ENCODE data around the gene DEGS1. TPM values are rescaled to one million over a fixed set of nuclear protein-coding genes. Genes with fewer than 3 reads are reported as not detected.

DEGS1 gene
- total and polyA plus RNA-seq, 4 donors: 69.1 to 77.5 (median 72.8) TPM

- H3K4me3 ChIP-seq (ENCODE audit: low read length in 2 of 2): no peak overlapping the region
- WGBS, 2 donors: 68 to 70% methylated on average over 6 of the region's 6 CpGs
- H3K27ac ChIP-seq (ENCODE audit: low read depth in 1 of 2, low read length in 2 of 2): no peak overlapping the region
- H3K9me3 ChIP-seq (ENCODE audit: control insufficient read depth, low read length): no peaks in the 10 kb centered on the region
- intact Hi-C loops (cut with DNase I): no loop called here
- peaks cover 0 to 7% of the 10 kb centered on the region in 2 donors for H3K36me3 ChIP-seq (ENCODE audit: control insufficient read depth in 1 of 2, insufficient read depth in 2 of 2, low read length in 1 of 2)
- DNase-seq (no peak), ATAC-seq (ENCODE audit: low FRiP score) (no peak)
- no peaks in the 10 kb centered on the region for H3K27me3 ChIP-seq (ENCODE audit: control insufficient read depth in 1 of 2, insufficient read depth in 2 of 2, low read length in 1 of 2)
- no peaks in the 10 kb centered on the region for H3K4me1 ChIP-seq (ENCODE audit: control insufficient read depth in 1 of 2, insufficient read depth in 2 of 2, low read length in 2 of 2)
These were observed 23.5 kb upstream of the DEGS1 start for GRCh38 chr1:224159541-224159940.

DNA sequence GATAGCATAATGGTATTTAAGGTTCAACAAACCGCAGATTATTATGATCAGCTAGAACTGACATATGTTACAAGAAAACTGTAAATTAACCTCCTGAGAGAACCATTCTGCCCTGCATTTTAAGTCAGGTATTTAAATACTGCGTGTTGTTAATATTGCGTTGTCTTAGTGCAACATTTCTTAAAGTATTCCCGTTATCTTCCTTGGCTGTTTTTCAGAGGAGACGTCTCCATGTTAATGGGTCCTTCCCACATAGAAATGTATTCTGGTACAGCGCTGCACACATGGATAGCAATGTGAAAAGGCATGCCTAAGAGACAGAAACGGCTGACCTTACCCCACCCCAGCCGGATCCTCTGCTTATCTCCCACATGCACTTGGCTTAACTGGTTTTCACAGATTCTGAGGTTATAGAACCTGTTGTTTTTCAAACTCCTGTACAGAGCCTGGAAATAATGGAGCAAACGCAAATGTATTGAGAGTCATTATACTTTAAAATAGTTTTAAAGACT, 22.8 kb upstream of the DEGS1 start:
- Histone ChIP-seq H3K9me3 (ENCODE audit: control insufficient read depth, low read length) (no peaks in the 10 kb centered on the region), H3K4me3 (ENCODE audit: low read length in 2 of 2) (no peak overlapping the region), H3K36me3 (ENCODE audit: control insufficient read depth in 1 of 2, insufficient read depth in 2 of 2, low read length in 1 of 2) (peaks cover 0 to 7% of the 10 kb centered on the region in 2 donors), H3K4me1 (ENCODE audit: control insufficient read depth in 1 of 2, insufficient read depth in 2 of 2, low read length in 2 of 2) (no peaks in the 10 kb centered on the region), H3K27ac (ENCODE audit: low read depth in 1 of 2, low read length in 2 of 2) (no peak overlapping the region), H3K27me3 (ENCODE audit: control insufficient read depth in 1 of 2, insufficient read depth in 2 of 2, low read length in 1 of 2) (no peaks in the 10 kb centered on the region)
- WGBS, 2 donors: 89% methylated on average over 9 of the region's 9 CpGs
- DNase-seq (no peak), ATAC-seq (ENCODE audit: low FRiP score) (no peak)
- intact Hi-C loops (cut with DNase I): no loop called here

- no peak for ATAC-seq (ENCODE audit: low FRiP score)
- H3K36me3 ChIP-seq (ENCODE audit: control insufficient read depth in 1 of 2, insufficient read depth in 2 of 2, low read length in 1 of 2): peaks cover 0 to 3% of the 10 kb centered on the region in 2 donors
- no peaks in the 10 kb centered on the region for H3K27me3 ChIP-seq (ENCODE audit: control insufficient read depth in 1 of 2, insufficient read depth in 2 of 2, low read length in 1 of 2)
- no peak for DNase-seq
- no peak overlapping the region for H3K27ac ChIP-seq (ENCODE audit: low read depth in 1 of 2, low read length in 2 of 2)
- no peaks in the 10 kb centered on the region for H3K9me3 ChIP-seq (ENCODE audit: control insufficient read depth, low read length)
- H3K4me1 ChIP-seq (ENCODE audit: control insufficient read depth in 1 of 2, insufficient read depth in 2 of 2, low read length in 2 of 2): no peaks in the 10 kb centered on the region
- H3K4me3 ChIP-seq (ENCODE audit: low read length in 2 of 2): no peak overlapping the region
- intact Hi-C loops (cut with DNase I): no loop called here
- WGBS, 2 donors: 97% methylated on average over 8 of the region's 8 CpGs
These were observed 20.3 kb upstream of the DEGS1 start for GRCh38 chr1:224162768-224163167.

DNA sequence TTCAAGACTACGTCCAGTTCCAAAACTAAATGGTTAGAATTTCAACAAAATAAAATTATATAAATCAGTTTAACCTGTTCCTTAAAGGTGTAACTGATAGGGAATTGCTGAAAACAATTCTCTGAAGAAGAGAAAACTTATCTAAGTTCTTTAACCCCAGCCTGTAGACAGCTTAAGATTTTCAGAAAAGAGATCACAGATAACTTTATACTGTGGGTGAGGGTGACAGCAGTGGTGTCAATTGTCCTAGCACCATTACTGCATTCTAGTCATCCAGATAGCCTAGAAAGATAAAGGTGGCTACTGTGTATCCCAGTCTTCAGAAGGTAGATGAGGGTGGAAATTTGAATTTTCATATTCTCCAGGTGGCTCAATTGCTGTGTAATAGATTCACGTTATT, 19.7 kb upstream of the DEGS1 start:
- intact Hi-C loops (cut with DNase I): no loop called here
- WGBS, 2 donors: 65 to 84% methylated on average over 2 of the region's 2 CpGs
- ATAC-seq (ENCODE audit: low FRiP score) (no peak), DNase-seq (no peak)
- Histone ChIP-seq H3K36me3 (ENCODE audit: control insufficient read depth in 1 of 2, insufficient read depth in 2 of 2, low read length in 1 of 2) (peaks cover 0 to 3% of the 10 kb centered on the region in 2 donors), H3K4me3 (ENCODE audit: low read length in 2 of 2) (no peak overlapping the region), H3K27ac (ENCODE audit: low read depth in 1 of 2, low read length in 2 of 2) (no peak overlapping the region), H3K4me1 (ENCODE audit: control insufficient read depth in 1 of 2, insufficient read depth in 2 of 2, low read length in 2 of 2) (no peaks in the 10 kb centered on the region), H3K9me3 (ENCODE audit: control insufficient read depth, low read length) (no peaks in the 10 kb centered on the region), H3K27me3 (ENCODE audit: control insufficient read depth in 1 of 2, insufficient read depth in 2 of 2, low read length in 1 of 2) (no peaks in the 10 kb centered on the region)

DNA sequence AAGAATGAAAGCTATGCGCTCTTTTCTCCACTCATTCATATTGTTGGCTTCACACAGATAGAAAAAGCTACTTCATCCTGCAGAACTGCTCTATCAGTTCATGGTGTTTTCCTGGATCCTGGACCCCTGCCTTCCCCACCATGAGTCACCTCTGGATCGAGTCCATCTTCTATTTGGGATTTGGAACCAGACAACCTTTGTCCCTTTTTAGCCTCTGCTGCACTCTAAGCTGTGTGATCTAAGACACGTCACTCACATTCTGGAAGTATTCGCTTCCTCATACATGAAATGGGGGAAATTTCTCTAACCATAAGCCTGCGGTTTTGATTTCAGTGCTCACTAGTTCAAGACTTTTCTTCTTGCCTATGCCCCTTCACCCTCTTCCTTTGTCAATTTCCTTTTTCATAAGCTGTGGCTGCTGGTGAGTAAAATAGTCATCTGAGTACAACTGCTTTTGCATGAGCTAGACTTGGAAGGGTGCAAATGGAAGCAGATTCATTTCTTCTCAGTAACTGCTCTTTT, 14.1 kb upstream of the DEGS1 start:
- peak overlapping the region in 1 of 2 donors; percentile 71 for H3K27ac ChIP-seq (ENCODE audit: low read depth in 1 of 2, low read length in 2 of 2)

GRCh38 chr1:224169718-224170270, 13.2 kb upstream of the DEGS1 start:
- Histone ChIP-seq H3K36me3 (ENCODE audit: control insufficient read depth in 1 of 2, insufficient read depth in 2 of 2, low read length in 1 of 2) (no peaks in the 10 kb centered on the region), H3K4me3 (ENCODE audit: low read length in 2 of 2) (no peak overlapping the region), H3K27ac (ENCODE audit: low read depth in 1 of 2, low read length in 2 of 2) (no peak overlapping the region), H3K4me1 (ENCODE audit: control insufficient read depth in 1 of 2, insufficient read depth in 2 of 2, low read length in 2 of 2) (peaks cover 0 to 5% of the 10 kb centered on the region in 2 donors), H3K27me3 (ENCODE audit: control insufficient read depth in 1 of 2, insufficient read depth in 2 of 2, low read length in 1 of 2) (no peaks in the 10 kb centered on the region), H3K9me3 (ENCODE audit: control insufficient read depth, low read length) (no peaks in the 10 kb centered on the region)
- DNase-seq (no peak), ATAC-seq (ENCODE audit: low FRiP score) (no peak)
- 91 to 94% methylated on average over 4 of the region's 4 CpGs for WGBS, 2 donors
- intact Hi-C loops (cut with DNase I): no loop called here

More for the DNA sequence above, 14.1 kb upstream of the DEGS1 start:
- 1 to 2% methylated on average over 5 of the region's 5 CpGs for WGBS, 2 donors
- ATAC-seq (ENCODE audit: low FRiP score) (peak; percentile 93), DNase-seq (peak in 1 of 2 donors; percentile 56)
- peaks cover 0 to 5% of the 10 kb centered on the region in 2 donors for H3K4me1 ChIP-seq (ENCODE audit: control insufficient read depth in 1 of 2, insufficient read depth in 2 of 2, low read length in 2 of 2)
- no peaks in the 10 kb centered on the region for H3K36me3 ChIP-seq (ENCODE audit: control insufficient read depth in 1 of 2, insufficient read depth in 2 of 2, low read length in 1 of 2)
- H3K9me3 ChIP-seq (ENCODE audit: control insufficient read depth, low read length): no peaks in the 10 kb centered on the region
- H3K27me3 ChIP-seq (ENCODE audit: control insufficient read depth in 1 of 2, insufficient read depth in 2 of 2, low read length in 1 of 2): no peaks in the 10 kb centered on the region
- intact Hi-C loops (cut with DNase I): no loop called here
- H3K4me3 ChIP-seq (ENCODE audit: low read length in 2 of 2): no peak overlapping the region

DNA sequence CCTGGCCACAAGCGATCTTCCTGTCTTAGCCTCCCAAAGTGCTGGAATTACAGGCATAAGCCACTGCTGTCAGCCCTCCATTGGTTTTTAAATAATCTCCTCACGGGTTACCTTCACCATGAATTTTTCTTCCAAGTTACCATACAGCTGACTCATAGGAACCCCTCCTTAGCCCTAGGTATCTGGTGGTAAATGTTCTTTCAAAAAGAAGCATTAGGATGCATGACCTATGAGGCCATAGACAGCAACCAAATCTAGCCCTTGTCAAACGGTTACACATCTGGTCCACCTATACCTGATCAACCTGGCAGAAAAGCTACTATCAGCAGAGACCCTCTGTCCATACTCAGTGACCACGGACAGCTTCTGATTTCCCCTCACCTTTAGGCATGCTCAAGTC, 12.7 kb upstream of the DEGS1 start:
- intact Hi-C loops (cut with DNase I): no loop called here
- H3K27ac ChIP-seq (ENCODE audit: low read depth in 1 of 2, low read length in 2 of 2): no peak overlapping the region
- 92 to 94% methylated on average over 4 of the region's 4 CpGs for WGBS, 2 donors

GRCh38 chr1:224170748-224171478, 12.1 kb upstream of the DEGS1 start:
- intact Hi-C loops (cut with DNase I): no loop called here
- Histone ChIP-seq H3K4me3 (ENCODE audit: low read length in 2 of 2) (no peak overlapping the region), H3K27me3 (ENCODE audit: control insufficient read depth in 1 of 2, insufficient read depth in 2 of 2, low read length in 1 of 2) (no peaks in the 10 kb centered on the region), H3K36me3 (ENCODE audit: control insufficient read depth in 1 of 2, insufficient read depth in 2 of 2, low read length in 1 of 2) (no peaks in the 10 kb centered on the region), H3K27ac (ENCODE audit: low read depth in 1 of 2, low read length in 2 of 2) (no peak overlapping the region), H3K4me1 (ENCODE audit: control insufficient read depth in 1 of 2, insufficient read depth in 2 of 2, low read length in 2 of 2) (peaks cover 0 to 5% of the 10 kb centered on the region in 2 donors), H3K9me3 (ENCODE audit: control insufficient read depth, low read length) (no peaks in the 10 kb centered on the region)
- no peak for ATAC-seq (ENCODE audit: low FRiP score)
- WGBS, 2 donors: 83 to 98% methylated on average over 8 to 9 of the region's 9 CpGs
- DNase-seq: peak in 1 of 2 donors; percentile 56

More for the DNA sequence above, 12.7 kb upstream of the DEGS1 start:
- Histone ChIP-seq H3K27me3 (ENCODE audit: control insufficient read depth in 1 of 2, insufficient read depth in 2 of 2, low read length in 1 of 2) (no peaks in the 10 kb centered on the region), H3K36me3 (ENCODE audit: control insufficient read depth in 1 of 2, insufficient read depth in 2 of 2, low read length in 1 of 2) (no peaks in the 10 kb centered on the region), H3K9me3 (ENCODE audit: control insufficient read depth, low read length) (no peaks in the 10 kb centered on the region), H3K4me1 (ENCODE audit: control insufficient read depth in 1 of 2, insufficient read depth in 2 of 2, low read length in 2 of 2) (peaks cover 0 to 5% of the 10 kb centered on the region in 2 donors), H3K4me3 (ENCODE audit: low read length in 2 of 2) (no peak overlapping the region)
- ATAC-seq (ENCODE audit: low FRiP score) (no peak), DNase-seq (no peak)
